ENCODE results near the gene PIGV.
A peak's percentile ranks its signal among the peaks of the same experiment; 100 is the strongest.
"Not testable (repeated sequence)": the region's sequence is repeated elsewhere in the genome, so short reads cannot be mapped to it uniquely, and the experiment has no call there.

The PIGV gene

GRCh38 chr1:26794391-26794790 lies 6.6 kb downstream of the PIGV start:
- no peak for DNase-seq (ENCODE audit: low spot score)

- DNase-seq (ENCODE audit: low spot score), result no peak
Measured at GRCh38 chr1:26797627-26798026, 9.9 kb downstream of the PIGV start.

- peak; percentile 87 for DNase-seq (ENCODE audit: low spot score)
Measured at GRCh38 chr1:26799479-26800142, 11.9 kb downstream of the PIGV start.

GRCh38 chr1:26803932-26804331 lies 16.2 kb downstream of the PIGV start:
- not testable (repeated sequence) for DNase-seq (ENCODE audit: low spot score)

GRCh38 chr1:26810105-26810504 lies 22.4 kb downstream of the PIGV start:
- peak; percentile 77 for DNase-seq (ENCODE audit: low spot score)

- no peak for DNase-seq (ENCODE audit: low spot score)
Measured at GRCh38 chr1:26811057-26811456, 23.3 kb downstream of the PIGV start.

GRCh38 chr1:26811708-26812107 lies 24.0 kb downstream of the PIGV start:
- DNase-seq (ENCODE audit: low spot score), result no peak

- DNase-seq (ENCODE audit: low spot score), result no peak
Measured at GRCh38 chr1:26814377-26814776, 26.6 kb downstream of the PIGV start.

GRCh38 chr1:26814893-26815292 lies 27.1 kb downstream of the PIGV start:
- DNase-seq (ENCODE audit: low spot score), result no peak

GRCh38 chr1:26820784-26821269 lies 33.1 kb downstream of the PIGV start:
- no peak for DNase-seq (ENCODE audit: low spot score)

GRCh38 chr1:26822737-26823395 lies 35.1 kb downstream of the PIGV start:
- no peak for DNase-seq (ENCODE audit: low spot score)

GRCh38 chr1:26824731-26825130 lies 37.0 kb downstream of the PIGV start:
- DNase-seq (ENCODE audit: low spot score), result no peak

GRCh38 chr1:26826261-26827105 lies 38.7 kb downstream of the PIGV start, which contains the start of gene ZDHHC18:
ZDHHC18 (plus strand) TSS chr1:26826688; CDS start chr1:26826805, 117 bp downstream.
- DNase-seq (ENCODE audit: low spot score), result peak; percentile 97

- no peak for DNase-seq (ENCODE audit: low spot score)
Measured at GRCh38 chr1:26827106-26827604, 39.4 kb downstream of the PIGV start.

- no peak for DNase-seq (ENCODE audit: low spot score)
Measured at GRCh38 chr1:26827663-26828062, 39.9 kb downstream of the PIGV start.

- DNase-seq (ENCODE audit: low spot score), result no peak
Measured at GRCh38 chr1:26828411-26828991, 40.8 kb downstream of the PIGV start.

- no peak for DNase-seq (ENCODE audit: low spot score)
Measured at GRCh38 chr1:26829184-26829911, 41.6 kb downstream of the PIGV start.

GRCh38 chr1:26831059-26831458 lies 43.3 kb downstream of the PIGV start:
- DNase-seq (ENCODE audit: low spot score), result no peak

- no peak for DNase-seq (ENCODE audit: low spot score)
Measured at GRCh38 chr1:26831546-26832248, 43.9 kb downstream of the PIGV start.

GRCh38 chr1:26832249-26832960 lies 44.7 kb downstream of the PIGV start:
- DNase-seq (ENCODE audit: low spot score), result no peak

Data from GM03348 (cell line).